G401.6 (cell line): Measurements from ENCODE around the gene BCL3.

ENCODE experiments used
- FAIRE-seq: peaks from 2 replicates; lab custom pipeline; 2012; peaks lifted over from hg19 to GRCh38; lab: Jason Lieb, UNC

The BCL3 gene

DNA sequence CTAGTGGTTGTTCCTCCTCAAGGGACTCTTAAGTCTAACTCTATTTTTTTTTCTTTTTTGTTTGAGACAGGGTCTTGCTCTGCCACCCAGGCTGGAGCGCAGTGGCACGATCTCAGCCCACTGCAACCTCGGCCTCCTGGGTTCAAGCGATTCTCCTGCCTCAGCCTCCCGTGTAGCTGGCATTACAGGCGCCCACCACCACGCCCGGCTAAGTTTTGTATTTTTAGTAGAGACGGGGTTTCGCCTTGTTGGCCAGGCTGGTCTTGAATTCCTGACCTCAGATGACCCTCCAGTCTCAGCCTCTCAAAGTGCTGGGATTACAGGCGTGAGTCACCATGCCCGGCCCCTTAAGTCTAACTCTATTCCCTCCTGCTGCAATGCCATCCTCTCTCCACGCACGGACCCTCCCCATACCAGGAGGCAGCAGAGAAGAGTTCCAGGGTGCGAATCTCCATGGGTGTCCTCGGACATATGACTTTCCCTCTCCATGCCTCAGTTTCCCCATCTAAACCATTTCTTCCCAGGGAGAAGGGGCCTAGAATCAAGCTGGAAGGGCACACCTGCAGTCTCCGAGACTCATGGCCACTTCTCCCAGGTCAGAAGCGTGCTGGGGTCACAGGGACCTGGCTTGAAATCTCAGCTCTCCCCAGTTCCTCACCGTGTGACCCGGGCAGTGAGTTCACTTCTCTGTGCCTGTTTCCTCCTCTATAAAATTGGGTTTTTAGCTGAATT is 6.0 kb upstream of the BCL3 start:
- FAIRE-seq: no peak

DNA sequence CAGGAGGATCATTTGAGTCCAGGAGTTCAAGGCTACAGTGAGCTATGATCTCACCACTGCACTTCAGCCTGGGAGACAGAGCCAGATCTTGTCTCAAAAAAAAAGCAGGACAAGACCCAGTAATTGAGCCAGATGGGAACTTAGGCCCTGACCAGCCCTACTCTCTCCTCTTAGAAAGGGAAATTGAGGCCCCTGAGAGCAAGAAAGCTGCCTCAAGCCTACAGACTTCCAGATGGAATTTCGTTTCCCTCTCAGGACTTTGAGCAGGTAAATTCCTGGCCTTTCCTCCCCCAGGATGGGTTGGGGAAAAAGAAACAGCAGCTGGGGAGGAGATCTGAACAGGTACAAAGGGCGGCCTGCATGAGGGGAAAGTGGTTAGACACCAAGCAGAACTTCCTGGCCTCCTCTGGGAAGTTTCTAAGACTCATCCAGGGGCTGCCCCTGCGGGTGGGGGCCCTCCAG is 3.6 kb upstream of the BCL3 start:
- no peak for FAIRE-seq

DNA sequence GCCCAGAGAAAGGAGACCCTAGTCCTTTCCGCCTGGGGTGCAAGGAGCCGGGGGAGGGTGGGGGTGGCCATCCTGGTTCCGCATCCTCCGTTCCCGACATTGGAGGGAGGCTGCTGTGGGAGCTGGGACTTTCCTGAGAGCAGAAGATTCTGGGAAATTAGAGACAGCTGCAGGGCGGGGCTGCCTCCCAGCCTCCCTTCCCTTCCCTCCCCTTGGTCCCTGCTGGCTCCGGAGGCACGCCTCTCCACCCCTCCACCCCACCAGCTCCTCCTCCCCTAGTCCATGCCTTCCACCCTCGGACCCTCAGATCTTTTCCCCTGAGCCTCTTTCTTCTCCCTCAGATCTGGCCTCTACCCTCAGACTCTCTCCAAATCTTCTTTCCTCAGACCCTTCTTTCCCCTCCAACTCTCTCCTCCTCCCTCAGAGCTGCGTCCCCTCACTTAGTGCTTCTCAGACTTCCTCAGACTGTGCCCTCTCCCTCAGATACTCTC is 3.1 kb upstream of the BCL3 start:
- FAIRE-seq: peak; percentile 70

DNA sequence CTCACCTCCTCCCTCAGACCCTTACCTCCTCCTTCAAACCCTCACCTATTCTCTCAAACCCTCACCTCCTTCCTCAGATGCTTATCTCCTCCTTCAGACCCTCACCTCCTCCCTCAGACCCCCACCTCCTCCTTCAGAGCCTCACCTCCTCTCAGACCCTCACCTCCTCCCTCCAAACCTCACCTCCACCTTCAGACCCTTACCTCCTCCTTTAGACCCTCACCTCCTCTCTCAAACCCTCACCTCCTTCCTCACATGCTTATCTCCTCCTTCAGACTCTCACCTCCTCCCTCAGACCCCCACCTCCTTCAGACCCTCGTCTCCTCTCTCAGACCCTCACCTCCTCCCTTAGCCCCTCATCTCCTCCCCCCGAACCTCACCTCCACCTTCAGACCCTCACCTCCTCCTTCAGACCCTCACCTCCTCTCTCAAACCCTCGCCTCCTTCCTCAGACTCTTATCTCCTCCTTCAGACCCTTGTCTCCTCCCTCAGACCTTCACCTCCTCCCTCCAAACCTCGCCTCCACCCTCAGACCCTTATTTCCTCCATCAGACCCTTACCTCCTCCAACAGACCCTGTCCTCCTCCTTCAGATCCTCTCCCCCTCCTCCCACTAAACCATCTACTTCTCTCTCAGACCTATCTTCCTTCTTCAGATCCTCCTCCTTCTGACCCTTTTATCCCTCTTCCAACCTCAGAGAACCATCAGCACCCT is 2.5 kb upstream of the BCL3 start:
- FAIRE-seq: no peak

DNA sequence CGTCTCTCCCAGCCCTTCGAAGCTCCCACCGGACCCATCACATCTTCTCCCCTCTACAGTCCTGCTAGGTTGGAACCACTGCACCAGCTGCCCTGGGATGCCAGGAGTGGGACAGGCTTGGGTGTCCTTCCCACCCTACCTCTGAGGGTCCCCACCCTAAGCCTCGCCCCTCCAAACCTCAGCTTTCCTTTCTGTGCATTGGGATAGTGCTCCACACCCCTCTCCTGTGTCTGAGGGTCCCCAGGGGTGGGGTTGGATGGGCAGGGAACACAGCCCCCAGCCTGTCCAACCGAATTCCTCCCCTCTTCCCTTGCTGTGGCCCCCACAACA is 1.9 kb upstream of the BCL3 start:
- FAIRE-seq: no peak

DNA sequence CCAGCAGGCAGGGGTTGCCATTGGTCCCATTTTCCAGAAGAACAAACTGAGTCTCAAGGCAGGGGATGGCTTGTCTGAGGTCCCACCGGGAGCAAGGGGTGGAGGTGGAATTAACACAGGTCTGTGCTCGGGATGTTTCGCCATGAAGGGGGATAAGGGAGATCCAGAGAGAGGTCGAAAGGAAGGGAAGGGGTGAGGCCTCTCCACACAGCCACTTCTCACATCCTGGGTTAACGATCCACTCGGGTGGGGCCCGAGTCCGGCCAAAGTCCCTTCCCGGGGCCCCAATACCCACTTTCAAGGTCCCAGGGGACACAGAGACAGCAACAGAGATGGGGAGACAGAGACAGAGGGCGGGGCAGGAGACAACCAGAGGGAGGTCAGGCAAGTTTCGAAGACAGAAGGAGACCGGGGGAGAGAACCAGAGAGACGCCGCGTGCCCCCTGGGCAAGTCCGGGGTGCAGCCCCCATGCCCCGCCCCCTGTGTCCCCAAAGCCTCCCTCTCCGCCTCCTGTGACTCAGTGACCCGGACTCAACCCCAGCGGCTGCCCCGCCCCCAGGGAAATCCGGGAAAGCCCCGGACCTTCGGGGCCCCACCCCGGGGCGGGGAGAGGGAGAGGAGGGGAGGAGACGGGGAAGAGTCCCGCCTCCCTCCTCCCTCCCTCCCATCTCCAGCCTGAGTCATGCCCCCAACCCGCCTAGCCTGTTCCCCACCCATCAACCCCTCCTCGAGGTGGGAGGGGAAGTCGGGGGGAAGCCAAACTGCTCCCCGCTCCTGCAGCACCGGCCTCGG is 1.4 kb upstream of the BCL3 start:
- peak; percentile 98 for FAIRE-seq

DNA sequence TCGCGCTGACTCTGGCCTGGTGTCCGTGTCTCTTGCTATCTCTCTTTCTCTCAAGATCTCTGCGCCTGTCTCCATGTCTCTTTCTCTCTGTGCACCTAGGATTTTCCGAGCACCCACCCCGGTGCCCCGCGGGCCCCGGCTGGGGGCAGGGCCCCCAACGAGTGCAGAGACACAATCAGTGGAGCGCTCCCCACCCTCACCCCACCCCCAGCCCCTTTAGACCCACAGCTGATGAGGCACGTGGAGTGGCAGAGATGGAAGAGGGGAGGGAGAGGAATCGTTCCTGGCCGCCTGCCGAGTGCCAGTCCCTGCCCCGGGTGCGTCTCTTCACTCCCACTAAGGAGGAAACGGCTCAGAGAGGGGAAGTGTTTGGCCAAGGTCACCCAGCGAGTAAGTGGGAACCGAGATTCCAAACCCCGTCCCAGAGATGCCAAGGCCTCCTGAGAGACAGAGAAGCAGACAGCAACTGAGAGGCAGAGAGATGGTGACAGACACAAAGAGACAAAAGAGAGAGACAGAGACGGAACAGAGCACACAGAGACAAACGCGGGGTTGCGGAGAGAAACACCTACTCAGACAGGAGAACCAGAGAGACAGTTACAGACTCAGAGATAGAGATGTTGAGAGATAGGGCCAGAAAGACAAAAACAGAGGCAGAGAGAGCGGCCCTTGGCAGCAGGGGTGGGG is 626 bp upstream of the BCL3 start:
- FAIRE-seq: no peak

DNA sequence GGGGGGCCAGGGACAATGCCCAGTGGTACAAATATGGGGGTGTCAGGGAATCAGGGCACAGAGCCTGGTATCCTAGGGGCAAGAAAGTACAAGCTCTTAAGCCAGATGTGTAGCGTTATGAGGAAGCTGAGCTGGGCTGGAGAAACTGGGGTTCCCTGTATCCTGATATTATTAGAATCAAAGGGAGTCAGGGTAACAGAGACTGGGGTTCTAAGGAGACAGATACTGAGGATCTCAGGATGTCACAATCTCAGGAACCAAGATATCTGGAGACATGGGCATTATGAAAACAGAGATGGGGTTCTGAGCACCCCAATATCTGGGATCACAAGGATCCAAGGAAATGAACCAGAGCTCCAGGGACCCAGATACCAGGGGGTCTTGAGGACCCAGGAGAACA is 784 bp downstream of the BCL3 start:
- no peak for FAIRE-seq

DNA sequence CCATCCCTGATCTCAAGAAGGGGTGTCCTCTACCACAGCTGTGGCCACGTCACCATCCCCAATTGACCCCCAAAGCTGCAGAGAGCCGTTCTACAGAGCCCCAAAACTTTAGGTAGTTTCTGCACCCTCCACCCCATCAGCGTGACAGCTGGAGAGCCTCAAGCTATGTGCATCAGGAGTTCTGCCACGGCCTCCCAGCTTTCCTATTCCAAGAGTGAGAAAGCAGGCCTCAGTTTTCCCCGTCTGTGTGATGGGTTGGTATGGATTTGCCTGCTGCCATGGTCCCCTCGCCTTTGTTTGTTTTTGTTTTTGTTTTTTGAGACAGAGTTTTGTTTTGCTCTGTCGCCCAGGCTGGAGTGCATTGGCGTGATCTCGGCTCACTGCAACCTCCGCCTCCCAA is 1.5 kb downstream of the BCL3 start:
- no peak for FAIRE-seq

DNA sequence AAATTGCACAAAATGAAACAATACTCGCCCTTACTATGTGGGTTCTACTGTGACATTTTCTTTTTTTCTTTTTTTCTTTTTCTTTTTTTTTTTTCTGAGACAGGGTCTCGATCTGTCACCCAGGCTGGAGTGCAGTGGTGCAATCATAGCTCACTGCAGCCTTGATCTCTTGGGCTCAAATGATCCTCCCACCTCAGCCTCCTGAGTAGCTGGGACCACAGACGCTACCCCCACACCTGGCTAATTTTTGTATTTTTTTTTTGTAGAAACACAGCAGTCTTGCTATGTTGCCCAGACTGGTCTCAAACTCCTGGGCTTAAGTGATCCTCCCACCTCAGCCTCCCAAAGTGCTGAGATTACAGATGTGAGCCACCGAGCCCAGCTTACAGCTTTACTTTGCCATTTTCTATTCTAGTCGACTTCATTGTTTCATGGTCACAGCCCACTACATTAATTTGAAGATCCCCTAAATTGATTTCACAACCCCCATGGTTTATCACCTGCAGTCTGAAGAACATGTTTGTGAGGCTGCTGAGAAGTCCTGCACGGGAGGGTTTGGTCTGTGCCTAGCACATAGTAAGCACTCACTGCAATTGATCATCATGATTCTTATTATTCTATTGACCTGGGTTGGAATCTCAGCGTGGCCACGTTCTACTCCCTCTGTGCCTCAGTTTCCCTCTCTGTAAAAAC is 3.8 kb downstream of the BCL3 start:
- FAIRE-seq: no peak

DNA sequence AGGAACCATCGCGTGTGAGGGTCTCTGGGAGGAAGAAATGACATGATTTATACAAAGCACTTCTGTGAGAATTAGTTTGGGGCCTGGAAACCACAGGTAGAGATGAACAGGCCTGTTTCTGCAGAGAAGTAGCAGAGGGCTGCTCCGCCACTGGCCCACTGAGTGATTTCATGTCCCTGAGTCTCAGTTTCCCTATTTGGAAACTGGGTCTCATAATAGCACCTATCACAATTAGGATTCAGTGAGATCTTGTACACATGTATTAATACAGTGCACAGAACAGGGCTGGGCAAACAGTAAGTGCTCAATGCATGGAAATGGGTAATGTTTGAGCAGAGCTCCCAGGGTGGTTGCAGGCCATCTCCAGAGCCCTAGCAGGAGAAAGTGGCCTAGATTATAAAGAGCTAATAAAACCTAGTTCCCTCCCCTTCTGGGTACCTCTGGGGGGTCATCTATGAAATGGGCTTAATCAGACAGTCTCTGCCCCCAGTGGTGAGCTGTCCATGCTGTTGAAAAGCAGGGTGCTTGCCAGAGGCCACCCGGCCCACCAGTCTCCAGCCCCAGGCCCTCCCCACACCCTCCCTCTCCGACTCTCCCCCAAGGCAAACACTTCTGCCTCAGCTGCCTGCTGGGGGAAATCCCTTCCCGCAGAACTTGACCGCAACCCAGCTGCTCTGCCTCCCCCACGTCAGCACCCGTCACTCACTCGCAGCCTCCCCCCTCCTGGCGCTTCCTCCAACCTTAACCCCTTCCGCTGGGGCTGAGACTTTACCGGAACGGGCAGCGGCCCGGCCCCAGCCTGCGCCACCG is 4.5 kb downstream of the BCL3 start:
- FAIRE-seq: peak; percentile 11

DNA sequence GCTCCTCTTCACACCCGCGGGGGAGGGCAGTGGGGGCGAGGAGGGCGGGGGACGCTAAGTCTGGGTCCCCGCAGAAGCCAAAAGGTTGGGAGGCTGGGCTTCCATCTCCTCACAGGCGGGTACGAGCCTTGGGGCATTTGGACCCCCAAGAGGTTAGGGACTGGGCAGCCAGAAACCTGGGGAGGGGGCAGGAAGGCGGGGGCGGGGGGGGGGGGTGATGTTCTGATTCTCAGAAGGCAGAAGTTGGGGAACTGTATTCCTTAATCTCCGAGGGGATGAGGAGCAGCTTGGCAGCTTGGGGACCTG is 5.1 kb downstream of the BCL3 start:
- FAIRE-seq: no peak

DNA sequence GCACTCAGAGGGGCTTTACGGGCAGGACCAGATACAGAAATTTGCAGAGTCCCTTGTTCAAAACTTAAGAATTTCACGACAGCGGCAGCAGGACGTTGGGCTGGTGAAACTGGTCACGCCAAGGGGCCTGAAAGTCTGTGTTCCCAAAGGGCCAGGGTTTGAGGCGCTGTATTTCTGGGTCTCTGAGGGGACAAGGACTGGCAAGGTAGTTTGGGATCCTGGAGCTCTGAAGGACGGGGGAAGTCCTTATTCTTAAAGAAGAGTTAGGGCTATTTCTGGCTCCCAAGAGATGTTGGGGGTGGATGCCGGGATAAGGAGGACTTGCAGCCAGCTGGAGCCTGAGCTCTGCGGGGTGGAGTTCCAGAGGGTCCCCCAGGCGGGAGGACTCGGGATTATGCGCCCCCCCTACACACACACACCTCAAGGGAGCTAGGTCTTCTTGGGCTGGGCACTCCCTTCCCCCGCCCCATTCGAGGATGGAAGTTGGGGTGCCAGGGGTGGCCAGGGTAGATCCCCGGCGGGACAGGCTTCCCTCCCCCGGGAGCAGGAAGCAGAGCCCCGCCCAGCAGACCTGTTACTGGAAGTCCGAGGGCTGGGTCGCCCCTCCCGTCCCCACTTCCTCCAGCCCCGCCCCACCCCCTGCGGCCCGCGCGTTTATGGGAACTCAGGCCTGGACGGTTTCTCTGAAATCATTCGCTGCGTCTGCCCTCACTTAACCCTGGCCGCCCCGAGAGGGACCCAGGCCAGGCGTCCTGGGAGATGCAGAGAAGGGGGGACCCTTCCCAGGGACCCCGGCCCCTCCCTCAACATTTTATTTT is 5.6 kb downstream of the BCL3 start:
- FAIRE-seq: no peak

DNA sequence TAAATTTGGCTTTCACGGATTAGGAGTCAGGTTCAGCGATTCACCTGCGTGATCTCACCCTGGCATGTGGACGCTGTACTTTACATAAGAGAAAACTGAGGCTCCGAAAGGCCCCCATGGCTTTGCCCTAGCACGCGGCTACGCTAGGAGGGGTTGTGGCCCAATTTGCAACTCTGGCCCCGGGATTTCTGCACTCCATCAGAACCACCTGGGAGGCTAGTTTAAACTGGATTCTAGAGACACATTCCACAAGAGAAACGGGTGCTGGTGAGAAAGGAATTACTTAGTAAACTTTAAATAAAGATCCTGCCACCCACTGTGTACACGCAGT is 6.2 kb downstream of the BCL3 start:
- FAIRE-seq: no peak

DNA sequence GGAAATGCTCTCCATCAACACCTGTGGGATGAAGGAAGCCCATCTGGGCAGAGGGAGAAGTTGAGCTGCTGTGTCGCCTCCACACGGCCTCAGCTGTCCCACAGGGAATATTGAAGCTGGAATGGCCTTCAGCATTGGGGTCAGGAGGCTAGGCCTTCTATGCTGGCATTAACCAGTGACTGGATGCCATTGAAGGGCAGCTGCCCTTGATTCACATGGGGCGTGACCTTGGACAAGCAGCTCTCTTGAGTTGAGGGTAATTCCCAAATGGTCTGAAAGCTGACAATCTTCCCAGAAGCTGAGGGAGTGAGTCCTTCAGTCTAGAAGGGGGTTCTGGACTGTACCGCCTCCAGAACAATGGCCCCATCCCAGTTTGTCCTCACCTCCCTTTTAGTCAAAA is 6.7 kb downstream of the BCL3 start:
- FAIRE-seq: no peak

DNA sequence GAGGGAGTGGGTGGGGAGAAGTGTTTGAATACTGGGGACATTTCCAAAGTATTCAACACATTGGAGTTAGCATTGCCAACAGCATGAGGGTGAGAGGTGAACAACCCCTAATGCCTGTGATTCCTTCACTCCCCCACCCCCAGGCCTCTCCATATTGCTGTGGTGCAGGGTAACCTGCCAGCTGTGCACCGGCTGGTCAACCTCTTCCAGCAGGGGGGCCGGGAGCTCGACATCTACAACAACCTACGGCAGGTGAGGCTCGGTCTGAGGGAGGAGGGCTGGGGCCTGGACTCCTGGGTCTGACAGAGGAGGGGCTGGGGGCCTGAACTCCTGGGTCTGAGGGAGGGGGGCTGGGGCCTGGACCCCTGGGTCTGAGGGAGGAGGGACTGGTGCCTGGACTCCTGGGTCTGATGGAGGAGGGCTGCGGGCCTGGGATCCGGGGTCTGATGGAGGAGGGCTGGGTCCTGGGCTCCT is 7.6 kb downstream of the BCL3 start:
- no peak for FAIRE-seq

DNA sequence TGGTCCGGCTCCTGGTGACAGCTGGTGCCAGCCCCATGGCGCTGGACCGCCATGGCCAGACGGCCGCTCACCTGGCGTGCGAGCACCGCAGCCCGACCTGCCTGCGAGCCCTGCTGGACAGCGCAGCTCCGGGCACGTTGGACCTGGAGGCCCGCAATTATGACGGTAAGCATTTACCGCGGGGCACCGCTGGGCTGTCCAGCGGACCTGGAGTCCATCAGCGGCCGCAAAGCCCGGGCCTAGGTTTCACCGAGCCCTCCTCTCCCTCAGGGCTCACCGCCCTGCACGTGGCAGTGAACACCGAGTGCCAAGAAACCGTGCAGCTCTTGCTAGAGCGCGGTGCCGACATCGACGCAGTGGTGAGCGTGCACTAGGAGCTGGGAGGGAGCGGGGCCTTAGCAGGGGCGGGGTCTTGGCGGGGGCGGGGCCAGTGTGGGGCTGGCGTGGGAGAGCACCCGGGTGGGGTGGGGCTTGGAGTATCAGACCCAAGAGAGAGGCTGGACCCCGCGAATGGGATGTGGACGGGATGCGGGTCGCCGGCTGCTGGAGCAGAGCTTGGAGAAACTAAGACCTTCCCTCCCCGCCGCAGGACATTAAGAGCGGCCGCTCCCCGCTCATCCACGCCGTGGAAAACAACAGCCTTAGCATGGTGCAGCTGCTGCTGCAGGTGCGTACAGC is 8.7 kb downstream of the BCL3 start:
- no peak for FAIRE-seq

DNA sequence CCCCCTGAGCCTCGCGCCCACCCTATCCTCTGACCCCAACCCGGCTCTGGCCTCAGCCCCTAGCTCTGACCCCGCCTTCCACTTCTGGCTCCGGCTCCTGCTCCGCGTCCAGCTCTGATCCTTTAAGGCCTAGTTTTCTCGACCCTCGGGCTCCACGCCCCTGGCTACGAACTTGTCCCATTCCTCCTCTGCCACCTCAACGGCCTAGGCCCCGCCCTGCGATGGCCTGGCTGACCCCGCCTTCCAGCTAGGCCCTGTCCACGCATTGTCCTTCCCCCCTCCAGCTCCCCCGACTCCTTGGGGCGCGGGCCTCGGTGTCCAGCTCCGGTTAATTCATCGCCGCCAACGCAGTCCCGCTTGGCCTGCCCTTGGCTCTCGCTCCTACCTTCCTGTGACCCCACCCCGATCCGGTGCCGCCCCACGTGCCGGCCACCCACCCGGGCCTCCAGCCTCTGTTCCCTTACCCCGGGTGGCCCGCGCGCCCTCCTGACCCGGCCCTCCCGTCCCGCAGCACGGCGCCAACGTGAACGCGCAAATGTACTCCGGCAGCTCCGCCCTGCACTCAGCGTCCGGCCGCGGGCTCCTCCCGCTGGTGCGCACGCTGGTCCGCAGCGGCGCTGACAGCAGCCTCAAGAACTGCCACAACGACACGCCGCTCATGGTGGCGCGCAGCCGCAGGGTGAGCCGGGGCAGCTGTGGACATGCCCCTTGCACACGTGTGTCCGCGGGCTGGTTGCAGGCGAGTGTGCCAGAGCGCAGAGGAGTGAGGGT is 9.4 kb downstream of the BCL3 start:
- FAIRE-seq: no peak

DNA sequence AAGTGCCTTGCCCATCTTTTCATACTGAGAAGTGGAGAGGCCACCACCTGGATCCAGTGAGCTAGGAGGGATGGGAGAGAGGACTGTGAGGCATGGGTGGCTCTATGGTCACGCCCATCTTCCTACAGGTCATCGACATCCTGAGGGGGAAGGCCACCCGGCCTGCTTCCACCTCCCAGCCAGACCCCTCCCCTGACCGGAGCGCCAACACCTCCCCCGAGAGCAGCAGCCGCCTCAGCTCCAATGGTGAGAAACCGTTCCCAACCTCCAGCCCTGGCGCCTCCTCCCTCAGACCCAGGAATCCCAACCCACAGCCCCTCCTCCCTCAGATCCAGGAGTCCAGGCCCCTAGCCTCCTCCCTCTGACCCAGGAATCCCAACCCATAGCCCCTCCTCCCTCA is 10.1 kb downstream of the BCL3 start:
- no peak for FAIRE-seq
